ENCODE data around the gene FOXF2.

DNA sequence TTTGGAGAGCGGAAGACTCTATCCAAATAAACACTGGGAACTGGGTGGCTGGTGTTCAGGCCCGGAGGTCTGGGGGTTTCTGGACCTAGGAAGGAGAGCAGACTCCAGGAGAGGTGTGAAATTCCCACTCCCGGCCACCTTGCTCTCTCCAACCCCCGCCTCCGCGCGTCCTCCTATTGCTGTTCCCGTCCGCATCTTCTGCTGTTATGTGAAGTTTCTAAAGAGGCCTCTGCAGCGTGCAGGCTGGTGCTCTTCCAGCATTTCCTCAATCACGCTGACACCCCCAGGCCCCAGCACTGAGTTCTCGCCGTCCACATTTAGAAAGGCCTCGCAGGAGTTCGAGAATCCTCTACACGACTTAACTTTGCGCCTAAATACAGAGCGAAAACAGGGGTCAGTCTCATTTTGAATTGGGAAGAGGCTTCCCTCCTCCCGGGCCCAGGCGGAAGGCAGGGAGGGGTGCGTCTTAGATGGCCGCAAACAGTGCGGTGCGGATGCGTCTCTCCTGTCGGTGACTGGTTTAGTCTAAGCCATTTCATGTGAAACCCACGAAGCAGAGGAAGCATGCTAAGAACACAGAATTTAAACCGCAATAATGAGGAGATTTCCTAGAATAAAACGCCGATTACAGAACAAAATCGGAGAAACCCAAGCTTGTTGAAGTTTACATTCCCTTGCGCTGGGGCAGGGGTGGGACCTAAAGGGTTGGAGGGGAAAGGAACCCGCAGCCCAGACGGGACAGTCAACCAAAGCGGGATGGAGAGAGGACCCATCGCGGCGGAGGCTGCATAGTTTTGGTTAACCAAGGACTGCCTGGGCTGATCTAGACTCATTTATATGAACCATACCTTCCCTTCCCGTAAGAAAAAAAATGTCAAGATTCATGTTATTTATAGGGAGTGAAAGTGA is 4.0 kb upstream of the FOXF2 start:
- TF ChIP-seq, protein P1, sequence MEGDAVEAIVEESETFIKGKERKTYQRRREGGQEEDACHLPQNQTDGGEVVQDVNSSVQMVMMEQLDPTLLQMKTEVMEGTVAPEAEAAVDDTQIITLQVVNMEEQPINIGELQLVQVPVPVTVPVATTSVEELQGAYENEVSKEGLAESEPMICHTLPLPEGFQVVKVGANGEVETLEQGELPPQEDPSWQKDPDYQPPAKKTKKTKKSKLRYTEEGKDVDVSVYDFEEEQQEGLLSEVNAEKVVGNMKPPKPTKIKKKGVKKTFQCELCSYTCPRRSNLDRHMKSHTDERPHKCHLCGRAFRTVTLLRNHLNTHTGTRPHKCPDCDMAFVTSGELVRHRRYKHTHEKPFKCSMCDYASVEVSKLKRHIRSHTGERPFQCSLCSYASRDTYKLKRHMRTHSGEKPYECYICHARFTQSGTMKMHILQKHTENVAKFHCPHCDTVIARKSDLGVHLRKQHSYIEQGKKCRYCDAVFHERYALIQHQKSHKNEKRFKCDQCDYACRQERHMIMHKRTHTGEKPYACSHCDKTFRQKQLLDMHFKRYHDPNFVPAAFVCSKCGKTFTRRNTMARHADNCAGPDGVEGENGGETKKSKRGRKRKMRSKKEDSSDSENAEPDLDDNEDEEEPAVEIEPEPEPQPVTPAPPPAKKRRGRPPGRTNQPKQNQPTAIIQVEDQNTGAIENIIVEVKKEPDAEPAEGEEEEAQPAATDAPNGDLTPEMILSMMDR (IDR thresholded peaks at IDR 0.05; ENCODE audit: low read depth, low read length): no peak
- no peak for TF ChIP-seq POLR2A (IDR thresholded peaks at IDR 0.05; ENCODE audit: extremely low read depth, insufficient read length)
- TF ChIP-seq, protein P2, sequence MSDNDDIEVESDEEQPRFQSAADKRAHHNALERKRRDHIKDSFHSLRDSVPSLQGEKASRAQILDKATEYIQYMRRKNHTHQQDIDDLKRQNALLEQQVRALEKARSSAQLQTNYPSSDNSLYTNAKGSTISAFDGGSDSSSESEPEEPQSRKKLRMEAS (IDR thresholded peaks at IDR 0.05; ENCODE audit: low read depth, low read length): no peak

Measured in NB4 (cell line).